Mucosa of stomach (tissue), 1 donor: Measurements from ENCODE around the gene BLM.
"Not testable (repeated sequence)": the region's sequence is repeated elsewhere in the genome, so short reads cannot be mapped to it uniquely, and the experiment has no call there.

Source experiments
- H3K27me3 ChIP-seq: one replicate; pipeline ENCODE4 v1.7.0; 2013; ENCODE audit warnings: mild to moderate bottlenecking, low read length; ENCODE audit not compliant: control insufficient read depth, insufficient read depth
- H3K36me3 ChIP-seq: one replicate; pipeline ENCODE4 v1.7.0; 2013; ENCODE audit warnings: low read length; ENCODE audit not compliant: control insufficient read depth, insufficient read depth
- H3K4me1 ChIP-seq: one replicate; pipeline ENCODE4 v1.7.0; 2013; ENCODE audit warnings: mild to moderate bottlenecking, low read length; ENCODE audit not compliant: control insufficient read depth, insufficient read depth
- H3K4me3 ChIP-seq: one replicate; pipeline ENCODE4 v1.7.0; 2013; ENCODE audit warnings: low read length
- H3K9ac ChIP-seq: one replicate; pipeline ENCODE4 v1.7.0; 2013; ENCODE audit warnings: mild to moderate bottlenecking, low read length, moderate library complexity
- H3K9me3 ChIP-seq: one replicate; pipeline ENCODE4 v1.7.0; 2013; ENCODE audit warnings: mild to moderate bottlenecking, low read length, moderate library complexity; ENCODE audit not compliant: control insufficient read depth
- donor health status: Pancreatic carcinoma.

Gene BLM

DNA sequence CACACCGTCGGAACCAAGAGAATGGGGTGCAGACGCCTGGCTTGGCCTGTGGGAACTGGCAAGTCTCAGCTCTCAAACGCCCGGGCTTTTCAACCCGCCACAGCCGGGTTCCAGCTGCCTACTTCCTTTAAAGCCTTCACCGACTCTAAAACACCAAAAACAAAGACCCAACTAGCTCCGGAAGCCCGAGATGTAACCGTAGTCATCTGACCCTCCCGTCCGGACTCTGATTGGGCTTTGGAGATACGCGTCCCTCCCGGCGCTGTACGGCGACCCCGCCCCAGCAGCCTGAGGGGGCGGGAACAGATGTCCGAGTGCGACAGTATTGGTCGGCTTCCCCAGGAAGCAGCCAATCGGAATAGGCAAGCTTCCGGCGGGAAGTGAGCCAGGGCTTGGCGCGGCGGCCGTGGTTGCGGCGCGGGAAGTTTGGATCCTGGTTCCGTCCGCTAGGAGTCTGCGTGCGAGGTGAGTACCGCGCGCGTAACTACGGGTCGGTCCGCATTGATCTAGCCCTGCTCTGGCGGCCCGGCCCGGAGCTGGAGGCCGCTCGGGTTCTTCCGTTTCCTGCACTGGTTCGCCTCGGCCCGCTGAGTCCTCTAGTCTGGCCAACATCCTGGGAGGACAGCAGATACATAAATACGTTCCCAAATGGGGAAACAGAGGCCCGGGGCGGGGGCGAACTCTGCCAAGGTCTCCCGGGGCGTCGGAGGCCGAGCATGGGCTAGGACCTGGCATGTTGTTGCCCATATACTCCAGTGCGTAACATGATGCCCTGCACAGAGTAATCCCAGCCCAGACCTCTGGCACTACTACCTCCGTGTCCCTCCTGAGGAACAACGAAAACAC is at the start of gene BLM:
TSS of gene BLM (plus strand) at position 371 of the 846 bp plus-strand sequence. CDS start 30,047 bp downstream, outside the sequence.
- H3K4me1 ChIP-seq = peaks cover 8% of the 10 kb centered on the region
- no peaks in the 10 kb centered on the region for H3K27me3 ChIP-seq
- H3K4me3 ChIP-seq = peak within 1 kb of the TSS; percentile 93
- peak within 1 kb of the TSS; percentile 91 for H3K9ac ChIP-seq
- H3K9me3 ChIP-seq = no peaks in the 10 kb centered on the region
- no peaks in the 10 kb centered on the region for H3K36me3 ChIP-seq

DNA sequence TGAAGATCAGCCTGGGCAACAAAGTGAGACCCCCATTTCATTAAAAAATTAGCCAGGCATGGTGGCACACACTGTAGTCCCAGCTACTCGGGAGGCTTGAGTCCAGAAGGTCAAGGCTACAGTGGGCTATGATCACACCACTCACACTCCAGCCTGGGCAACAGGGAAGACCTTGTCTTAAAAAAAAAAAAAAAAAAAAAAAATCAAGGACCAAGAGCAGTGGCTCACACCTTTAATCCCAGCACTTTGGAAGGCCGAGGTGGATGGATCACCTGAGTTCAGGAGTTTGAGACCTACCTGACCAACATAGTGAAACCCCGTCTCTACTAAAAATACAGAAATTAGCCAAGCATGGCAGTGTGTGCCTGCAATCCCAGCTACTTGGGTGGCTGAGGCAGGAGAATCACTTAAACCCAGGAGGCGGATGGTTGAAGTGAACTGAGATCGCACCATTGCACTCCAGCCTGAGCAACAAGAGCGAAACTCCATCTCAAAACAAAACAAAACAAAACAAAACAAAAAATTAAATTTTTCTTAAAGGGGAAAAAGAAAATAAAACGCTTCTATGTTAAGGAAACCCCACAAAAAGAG is 49.3 kb upstream of the BLM start:
- H3K4me1 ChIP-seq, H3K9ac ChIP-seq, H3K9me3 ChIP-seq, H3K36me3 ChIP-seq, H3K27me3 ChIP-seq, H3K4me3 ChIP-seq: not testable (repeated sequence)

DNA sequence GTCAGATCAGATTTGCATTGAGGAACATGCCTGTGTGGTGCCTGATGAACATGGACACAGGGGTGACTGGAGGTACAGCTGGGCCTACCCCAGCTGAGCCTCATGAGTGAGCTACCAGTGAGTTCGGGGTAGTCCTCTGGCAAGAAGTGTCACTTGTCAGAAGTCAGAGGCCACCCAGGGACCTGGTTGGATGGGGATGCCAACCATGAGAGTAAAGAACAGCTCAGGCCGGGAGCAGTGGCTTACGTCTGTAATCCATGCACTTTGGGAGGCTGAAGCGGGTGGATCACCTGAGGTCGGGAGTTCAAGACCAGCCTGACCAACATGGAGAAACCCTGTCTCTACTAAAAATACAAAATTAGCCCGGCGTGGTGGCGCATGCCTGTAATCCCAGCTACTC is 46.5 kb upstream of the BLM start:
- H3K4me3 ChIP-seq, H3K9ac ChIP-seq, H3K36me3 ChIP-seq, H3K9me3 ChIP-seq, H3K27me3 ChIP-seq, H3K4me1 ChIP-seq: not testable (repeated sequence)

DNA sequence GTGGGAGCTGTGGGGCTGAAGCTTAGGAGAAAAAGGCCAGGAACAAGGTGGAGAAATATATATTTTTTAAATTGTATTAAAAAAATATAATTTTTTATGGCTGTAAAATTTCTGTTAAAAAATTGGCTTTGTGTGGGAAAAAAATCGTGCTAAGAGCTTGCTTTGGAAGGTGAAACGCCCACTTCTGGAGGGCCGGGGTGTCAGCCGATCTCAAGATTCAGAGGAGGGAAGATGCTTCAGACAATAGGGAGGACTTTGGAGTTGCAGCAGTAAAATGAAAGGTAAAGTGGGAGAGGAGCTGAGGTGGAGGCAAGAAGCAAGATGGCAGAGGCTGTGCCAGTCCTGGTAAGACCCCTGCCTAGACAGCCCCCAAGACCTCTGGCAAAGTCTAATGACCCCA is 45.9 kb upstream of the BLM start:
- Histone ChIP-seq H3K9me3 (no peaks in the 10 kb centered on the region), H3K4me1 (no peaks in the 10 kb centered on the region), H3K9ac (no peak overlapping the region), H3K27me3 (no peaks in the 10 kb centered on the region), H3K36me3 (no peaks in the 10 kb centered on the region), H3K4me3 (no peak overlapping the region)

DNA sequence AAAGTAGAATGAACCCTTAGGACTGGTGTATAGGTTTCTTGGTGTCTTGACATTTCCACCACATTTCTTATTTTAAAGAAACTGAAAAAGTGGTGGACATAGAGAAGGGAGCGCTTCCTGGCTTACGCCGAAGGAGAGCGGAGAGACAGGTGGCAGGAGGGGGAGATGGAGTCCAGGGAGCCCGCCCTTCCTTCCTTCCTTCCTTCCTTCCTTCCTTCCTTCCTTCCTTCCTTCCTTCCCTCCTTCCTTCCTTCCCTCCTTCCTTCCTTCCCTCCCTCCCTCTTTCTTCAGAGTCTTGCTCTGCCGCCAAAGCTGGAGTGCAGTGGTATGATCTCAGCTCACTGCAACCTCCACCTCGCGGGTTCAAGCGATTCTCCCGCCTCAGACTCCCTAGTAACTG is 43.8 kb upstream of the BLM start:
- not testable (repeated sequence) for H3K27me3 ChIP-seq, H3K4me1 ChIP-seq, H3K4me3 ChIP-seq, H3K36me3 ChIP-seq, H3K9ac ChIP-seq, H3K9me3 ChIP-seq

DNA sequence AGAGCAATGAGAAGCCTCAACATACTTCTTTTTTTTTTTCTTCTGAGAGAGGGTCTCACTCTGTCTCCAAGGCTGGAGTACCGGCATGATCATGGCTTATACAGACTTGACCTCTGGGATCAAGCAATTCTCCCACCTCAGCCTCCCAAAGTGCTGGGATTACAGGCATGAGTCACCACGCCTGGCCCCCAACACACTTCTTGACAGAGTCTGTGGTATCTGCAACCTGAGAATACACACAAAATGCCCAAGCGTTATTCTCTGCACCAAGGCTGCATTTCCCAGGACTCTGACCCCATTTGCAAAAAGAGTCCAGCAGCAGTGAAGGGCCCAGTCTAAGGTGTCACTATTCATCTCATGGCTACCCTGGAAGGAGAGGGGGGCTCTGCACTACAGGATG is 42.7 kb upstream of the BLM start:
- H3K4me1 ChIP-seq = no peaks in the 10 kb centered on the region
- no peak overlapping the region for H3K9ac ChIP-seq
- H3K9me3 ChIP-seq = no peaks in the 10 kb centered on the region
- H3K36me3 ChIP-seq = no peaks in the 10 kb centered on the region
- no peak overlapping the region for H3K4me3 ChIP-seq
- H3K27me3 ChIP-seq = no peaks in the 10 kb centered on the region

DNA sequence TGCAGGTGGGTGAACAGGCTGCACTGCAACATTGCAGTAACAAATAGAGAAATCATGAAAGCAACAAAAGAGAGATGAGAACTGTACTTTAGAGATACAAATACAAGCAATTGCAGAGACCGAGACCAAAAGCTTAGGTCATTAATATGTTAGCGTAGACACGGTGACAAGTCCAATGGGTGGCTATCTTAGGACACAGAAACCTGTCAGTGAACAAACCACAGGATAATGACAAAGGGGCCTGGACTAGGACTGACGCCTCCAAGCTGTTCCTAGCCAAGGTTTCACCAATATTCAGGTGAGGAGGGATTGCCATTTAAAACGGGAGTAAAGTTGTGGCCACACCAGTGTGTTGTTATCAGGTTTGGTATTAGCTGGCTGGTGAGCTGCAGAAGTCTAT is 41.7 kb upstream of the BLM start:
- Histone ChIP-seq H3K9ac (no peak overlapping the region), H3K4me1 (no peaks in the 10 kb centered on the region), H3K36me3 (no peaks in the 10 kb centered on the region), H3K9me3 (no peaks in the 10 kb centered on the region), H3K27me3 (no peaks in the 10 kb centered on the region), H3K4me3 (no peak overlapping the region)

DNA sequence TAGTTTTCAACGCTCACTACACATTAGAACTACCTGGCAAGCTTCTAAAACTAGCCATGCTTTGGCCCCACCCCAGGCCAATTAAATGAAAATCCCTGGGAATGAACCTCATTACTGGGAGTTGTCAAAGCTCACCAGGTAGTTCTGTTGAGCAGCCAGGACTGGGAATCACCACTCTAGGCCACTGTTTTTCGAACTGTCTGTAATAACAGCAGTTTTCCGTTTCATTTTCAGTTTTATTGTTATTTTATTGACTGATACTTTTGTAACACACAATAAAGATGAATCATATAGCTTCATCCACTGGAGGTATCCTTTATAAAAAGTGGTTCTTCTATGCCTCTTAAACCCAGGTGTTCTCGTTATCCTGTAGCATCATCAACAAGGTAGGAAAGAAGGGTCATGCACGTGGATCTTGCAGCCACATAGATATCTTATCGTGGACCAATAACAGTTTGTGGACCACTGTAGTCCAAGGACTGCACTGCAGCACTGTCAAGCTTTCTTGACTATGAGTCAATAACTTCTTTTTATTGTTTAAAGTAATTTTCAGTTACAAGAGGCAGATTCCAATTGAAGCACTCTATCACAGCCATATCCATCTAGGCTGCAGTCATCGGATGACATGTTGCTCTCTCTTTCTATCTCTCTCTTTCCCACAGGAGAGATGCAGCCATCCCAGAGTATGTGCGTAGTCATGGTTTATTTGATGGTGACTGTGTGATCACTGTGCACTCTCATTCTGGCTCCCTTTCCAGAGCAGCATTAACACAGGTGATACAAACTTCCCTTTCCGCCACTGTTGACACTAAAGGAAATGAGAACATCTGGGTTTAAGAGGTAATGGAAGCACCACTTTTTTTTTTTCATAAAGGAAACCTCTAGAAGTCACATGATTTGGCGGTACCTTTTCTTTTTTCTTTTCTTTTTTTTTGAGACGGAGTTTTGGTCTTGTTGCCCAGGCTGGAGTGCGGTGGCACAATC is 39.0 kb upstream of the BLM start:
- H3K27me3 ChIP-seq = no peaks in the 10 kb centered on the region
- H3K4me3 ChIP-seq = no peak overlapping the region
- H3K4me1 ChIP-seq = no peaks in the 10 kb centered on the region
- H3K36me3 ChIP-seq = no peaks in the 10 kb centered on the region
- no peak overlapping the region for H3K9ac ChIP-seq
- no peaks in the 10 kb centered on the region for H3K9me3 ChIP-seq

DNA sequence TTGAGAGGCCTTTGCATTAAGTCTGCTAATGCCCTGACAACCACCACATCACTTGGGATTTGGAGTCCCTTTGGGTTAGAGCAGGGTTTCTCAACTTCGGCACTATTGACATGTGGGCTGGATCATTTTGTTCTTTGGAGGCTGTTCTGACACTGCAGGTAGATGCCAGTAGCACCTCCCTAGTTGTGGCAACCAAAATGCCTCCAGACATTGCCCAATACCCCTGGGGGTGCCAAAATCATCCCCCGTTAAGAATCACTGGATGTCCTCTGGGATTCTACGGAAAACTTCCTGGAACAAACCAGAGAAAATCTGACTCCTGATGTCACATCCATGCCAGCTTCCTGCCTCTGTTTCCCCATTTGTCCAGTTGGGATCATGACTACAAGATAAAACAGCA is 37.2 kb upstream of the BLM start:
- Histone ChIP-seq H3K27me3 (no peaks in the 10 kb centered on the region), H3K9me3 (no peaks in the 10 kb centered on the region), H3K9ac (no peak overlapping the region), H3K36me3 (no peaks in the 10 kb centered on the region), H3K4me3 (no peak overlapping the region), H3K4me1 (no peaks in the 10 kb centered on the region)

DNA sequence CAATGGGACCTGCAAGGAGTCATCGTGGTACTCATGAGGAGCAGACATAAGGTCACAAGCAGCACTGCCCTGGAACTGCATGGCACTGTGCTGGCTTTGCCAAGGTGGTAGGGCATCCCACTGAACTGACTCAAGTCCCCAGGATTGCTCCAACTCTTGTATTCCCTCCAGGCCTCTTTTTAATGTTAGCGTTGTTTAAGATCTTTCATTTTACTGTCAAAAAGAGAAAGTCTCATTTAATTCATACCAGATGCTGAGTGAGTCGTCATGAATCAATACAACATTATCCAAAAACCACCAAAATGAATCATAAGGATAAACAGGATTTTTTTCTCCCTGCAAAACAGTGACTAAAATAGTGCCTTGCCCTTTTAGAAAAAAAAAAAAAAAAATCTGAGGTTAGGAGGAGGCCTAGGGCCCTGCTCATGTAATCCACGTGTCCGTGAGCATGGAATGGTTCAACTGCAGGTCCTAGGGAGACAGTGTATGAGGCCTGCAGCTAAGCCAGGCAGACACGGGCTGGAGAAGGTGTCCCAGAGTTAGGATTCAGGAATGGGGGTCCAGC is 36.7 kb upstream of the BLM start:
- Histone ChIP-seq H3K9ac (no peak overlapping the region), H3K4me1 (no peaks in the 10 kb centered on the region), H3K36me3 (no peaks in the 10 kb centered on the region), H3K4me3 (no peak overlapping the region), H3K9me3 (no peaks in the 10 kb centered on the region), H3K27me3 (no peaks in the 10 kb centered on the region)

DNA sequence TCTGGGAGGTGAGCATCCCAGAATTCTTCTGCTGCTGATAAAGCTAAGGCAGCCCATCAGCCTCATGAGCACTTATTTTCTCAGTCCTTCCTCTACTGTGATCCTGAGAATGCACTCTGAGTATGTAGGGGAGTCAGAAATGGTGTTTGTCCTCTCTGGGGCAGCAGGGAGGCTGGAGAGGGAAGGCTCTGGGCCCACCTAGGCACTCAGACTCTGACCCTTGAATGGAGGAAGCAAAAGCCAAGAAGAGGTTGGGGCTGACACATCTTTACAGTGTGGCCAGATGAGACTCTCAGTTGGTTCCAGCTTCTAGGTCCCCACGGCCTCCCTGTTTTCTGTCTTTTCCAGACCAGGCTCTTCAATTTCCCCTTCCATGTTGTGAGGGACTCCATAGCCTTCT is 36.1 kb upstream of the BLM start:
- H3K27me3 ChIP-seq = no peaks in the 10 kb centered on the region
- H3K9me3 ChIP-seq = no peaks in the 10 kb centered on the region
- H3K4me3 ChIP-seq = no peak overlapping the region
- no peaks in the 10 kb centered on the region for H3K4me1 ChIP-seq
- no peak overlapping the region for H3K9ac ChIP-seq
- H3K36me3 ChIP-seq = no peaks in the 10 kb centered on the region

DNA sequence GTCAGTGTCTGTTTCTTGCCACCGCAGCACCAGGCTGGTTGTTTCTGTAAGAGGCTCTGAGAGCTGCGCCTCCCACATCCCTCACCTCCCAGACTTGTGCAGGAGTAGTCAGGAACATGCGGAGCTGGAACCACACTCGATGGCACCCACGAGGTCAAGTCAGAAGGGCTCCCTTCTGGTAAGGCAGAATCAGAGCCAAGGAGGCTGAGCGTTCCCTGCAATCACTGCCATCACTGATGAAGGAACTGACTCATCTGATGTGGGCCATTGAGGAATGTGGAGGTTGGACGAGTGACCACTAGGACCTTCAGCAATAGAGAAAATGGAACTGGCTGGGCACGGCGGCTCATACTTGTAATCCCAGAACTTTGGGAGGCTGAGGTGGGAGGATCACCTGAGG is 35.7 kb upstream of the BLM start:
- H3K27me3 ChIP-seq = no peaks in the 10 kb centered on the region
- H3K4me3 ChIP-seq = no peak overlapping the region
- H3K36me3 ChIP-seq = no peaks in the 10 kb centered on the region
- H3K9me3 ChIP-seq = no peaks in the 10 kb centered on the region
- no peaks in the 10 kb centered on the region for H3K4me1 ChIP-seq
- H3K9ac ChIP-seq = no peak overlapping the region
